ENCODE data around the gene CSGALNACT2. TPM values are rescaled to one million over a fixed set of nuclear protein-coding genes. Genes with fewer than 3 reads are reported as not detected.

CSGALNACT2 gene
- total RNA-seq, 1 experiment from 2014 or later: 5.1 TPM

GRCh38 chr10:43231523-43232078, 93.4 kb downstream of the CSGALNACT2 start (continued):
- no peak for TF ChIP-seq AFF4 (CRISPR knock-in tag; IDR thresholded peaks at IDR 0.05; ENCODE audit: borderline replicate concordance)

- ChIA-PET CTCF (interaction anchor here (2.4 kb wide), 1 partner anchor 22 kb away, joined by 8 read pairs; no protein-coding TSS in a partner anchor), POLR2A (no interaction called here)
- H3K27ac Mint-ChIP-seq: no peak overlapping the region
- H3K36me3 Mint-ChIP-seq: no peaks in the 10 kb centered on the region
- H3K9me3 Mint-ChIP-seq: no peaks in the 10 kb centered on the region
- peaks cover 34% of the 10 kb centered on the region for H3K27me3 Mint-ChIP-seq (ENCODE audit: low read depth)
- DNase-seq (ENCODE audit: low spot score) (peak; percentile 3), ATAC-seq (no peak)
- H3K4me3 Mint-ChIP-seq: no peak overlapping the region
- H3K4me1 Mint-ChIP-seq: peaks cover 3% of the 10 kb centered on the region
- TF ChIP-seq ZNF532 (CRISPR knock-in tag; IDR thresholded peaks at IDR 0.05; ENCODE audit: borderline replicate concordance): no peak
- no peak for TF ChIP-seq IRF2 (CRISPR knock-in tag; IDR thresholded peaks at IDR 0.05; ENCODE audit: borderline replicate concordance, low read depth)
- no peak for TF ChIP-seq HMGXB4 (CRISPR knock-in tag; IDR thresholded peaks at IDR 0.05)
- no peak for TF ChIP-seq AFF4 (CRISPR knock-in tag; IDR thresholded peaks at IDR 0.05; ENCODE audit: borderline replicate concordance)
- TF ChIP-seq ETV6 (CRISPR knock-in tag; IDR thresholded peaks at IDR 0.05): no peak
- TF ChIP-seq ZNF512 (CRISPR knock-in tag; IDR thresholded peaks at IDR 0.05; ENCODE audit: borderline replicate concordance): no peak
- no peak for TF ChIP-seq KAT7 (CRISPR knock-in tag; IDR thresholded peaks at IDR 0.05; ENCODE audit: borderline replicate concordance)
- TF ChIP-seq E2F4 (CRISPR knock-in tag; IDR thresholded peaks at IDR 0.05; ENCODE audit: borderline replicate concordance, low read depth): no peak
- no peak for TF ChIP-seq GTF2I (CRISPR knock-in tag; conservative IDR thresholded peaks at IDR 0.05)
Observed at GRCh38 chr10:43233601-43234430, 95.6 kb downstream of the CSGALNACT2 start.
